Colon (tissue), 2 donors: ENCODE data around the gene C8A.

ENCODE experiments used
- FAIRE-seq: peaks from 2 replicates; lab custom pipeline; 2012; peaks lifted over from hg19 to GRCh38; lab: Jason Lieb, UNC
- donor health status: control.
- donor health status: control.

Gene C8A

GRCh38 chr1:56854521-56855099, at the start of gene C8A:
Gene C8A (plus strand): TSS chr1:56854797. CDS start chr1:56854902, 105 bp downstream.
- no peak for FAIRE-seq

GRCh38 chr1:56806804-56807203, 47.8 kb upstream of the C8A start:
- FAIRE-seq, result no peak

GRCh38 chr1:56808410-56808809, 46.2 kb upstream of the C8A start:
- FAIRE-seq, result no peak

- no peak for FAIRE-seq
Observed at GRCh38 chr1:56811331-56811730, 43.3 kb upstream of the C8A start.

- FAIRE-seq, result no peak
Observed at GRCh38 chr1:56814205-56814604, 40.4 kb upstream of the C8A start.

- FAIRE-seq, result no peak
Observed at GRCh38 chr1:56816264-56816663, 38.3 kb upstream of the C8A start.

DNA sequence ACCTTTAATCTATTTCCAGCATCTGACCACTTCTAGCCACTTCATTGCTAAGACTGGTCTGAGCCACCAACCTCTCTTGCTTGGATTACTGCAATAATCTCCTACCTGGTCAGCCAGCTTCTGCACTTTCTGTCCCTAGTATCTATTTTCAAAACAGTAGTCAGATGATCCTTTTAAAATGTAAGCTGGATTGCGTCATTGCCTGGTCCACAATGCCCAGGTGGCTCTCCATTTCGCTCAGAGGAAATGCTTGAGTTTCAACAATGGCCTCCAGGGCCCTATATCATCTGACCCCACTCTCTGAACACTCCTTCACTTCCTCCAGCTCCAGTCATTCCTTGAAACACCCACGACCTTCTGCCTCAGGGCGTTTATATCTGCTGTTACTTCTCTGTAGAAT, 37.7 kb upstream of the C8A start:
- no peak for FAIRE-seq

GRCh38 chr1:56817716-56818463, 36.7 kb upstream of the C8A start:
- FAIRE-seq, result no peak

GRCh38 chr1:56819387-56819899, 35.2 kb upstream of the C8A start, which contains the start of gene FYB2:
Gene FYB2 (minus strand): TSS chr1:56819404. CDS start chr1:56819290, 114 bp downstream.
- no peak for FAIRE-seq

DNA sequence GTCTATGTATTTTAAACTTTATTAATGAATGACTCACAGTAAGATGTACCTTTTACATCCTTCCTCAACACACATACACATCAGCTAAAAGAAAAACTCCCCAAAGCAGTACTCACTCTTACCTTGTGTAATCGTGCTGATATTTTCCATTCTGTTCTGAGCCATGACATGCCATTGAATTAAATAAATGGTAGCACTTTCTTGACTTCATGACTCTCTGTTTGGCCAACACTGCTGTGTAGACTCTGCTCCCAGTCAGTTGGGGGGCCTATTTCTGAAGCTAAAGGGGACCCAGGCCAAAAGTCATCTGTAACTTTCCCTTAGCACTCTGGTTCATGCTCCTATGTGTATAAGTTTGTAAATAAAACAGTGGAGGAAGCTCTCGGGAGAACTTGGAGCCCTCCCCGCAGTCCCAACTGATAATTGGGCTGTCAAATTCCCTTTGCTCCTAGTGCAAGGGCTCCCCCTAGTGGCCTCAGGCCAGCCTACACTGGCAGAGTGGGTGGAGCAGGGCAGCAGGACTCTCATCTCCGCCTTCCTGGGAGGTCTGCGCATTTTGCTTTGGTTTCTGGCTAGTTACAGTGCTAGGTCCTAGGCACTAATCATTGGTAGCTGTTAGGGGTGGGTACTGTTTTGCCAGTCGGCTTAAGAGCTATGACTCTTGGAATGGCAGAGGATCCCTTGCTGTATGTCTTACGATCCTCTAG, 33.7 kb upstream of the C8A start:
- no peak for FAIRE-seq

DNA sequence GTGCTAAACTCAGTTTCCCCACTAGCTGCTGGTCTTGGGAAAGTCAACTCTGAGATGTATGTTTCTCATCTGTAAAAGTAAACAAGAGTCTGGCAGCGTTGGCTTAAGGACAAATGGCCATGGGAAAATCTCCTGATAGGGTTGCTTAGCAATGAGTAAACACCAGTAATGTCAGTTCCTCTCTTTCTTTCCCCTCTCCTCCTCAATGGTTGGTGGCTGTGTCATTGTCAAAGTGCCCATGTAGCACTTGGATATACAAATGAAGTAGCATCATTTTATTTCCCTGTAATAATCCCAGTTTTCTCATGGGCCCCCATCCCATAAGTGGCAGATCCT, 33.2 kb upstream of the C8A start:
- FAIRE-seq, result no peak

DNA sequence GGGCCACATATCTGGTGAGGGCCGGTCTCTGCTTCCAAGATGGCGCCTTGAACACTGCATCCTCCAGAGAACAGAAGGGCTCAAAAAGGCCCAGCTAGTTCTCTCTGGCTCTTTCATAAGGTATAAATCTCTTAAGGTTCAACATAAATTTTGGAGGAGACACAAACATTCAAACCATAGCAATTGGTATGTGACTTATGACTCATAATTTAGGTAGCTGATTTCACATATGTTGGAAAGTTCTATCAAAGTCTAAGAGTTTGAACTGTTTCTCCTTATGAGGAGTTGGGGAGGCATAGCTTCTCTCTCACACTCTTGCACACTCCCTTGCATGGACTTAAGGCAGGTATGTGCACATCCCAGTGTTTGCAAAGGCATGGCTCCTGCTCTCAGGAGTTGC, 30.3 kb upstream of the C8A start:
- FAIRE-seq, result no peak

DNA sequence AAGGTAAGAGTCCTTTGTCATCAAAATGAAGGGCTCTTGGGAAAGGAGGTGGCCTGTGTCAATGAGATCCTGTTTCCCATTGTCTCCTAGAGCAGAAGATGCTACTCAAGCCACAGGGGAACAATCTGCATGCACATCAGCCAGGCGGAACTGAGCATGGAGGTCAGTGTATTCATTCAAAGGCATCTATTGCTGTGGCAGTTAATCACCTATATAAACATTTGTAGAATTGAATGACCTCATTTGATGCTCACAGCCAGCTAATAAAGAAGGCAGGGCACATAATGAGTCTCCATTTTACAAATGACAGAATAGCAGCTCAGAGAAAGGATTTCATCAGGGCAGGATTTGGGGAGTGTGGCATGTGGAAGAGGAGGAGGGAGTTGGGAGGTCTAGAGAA, 29.7 kb upstream of the C8A start:
- FAIRE-seq, result no peak

DNA sequence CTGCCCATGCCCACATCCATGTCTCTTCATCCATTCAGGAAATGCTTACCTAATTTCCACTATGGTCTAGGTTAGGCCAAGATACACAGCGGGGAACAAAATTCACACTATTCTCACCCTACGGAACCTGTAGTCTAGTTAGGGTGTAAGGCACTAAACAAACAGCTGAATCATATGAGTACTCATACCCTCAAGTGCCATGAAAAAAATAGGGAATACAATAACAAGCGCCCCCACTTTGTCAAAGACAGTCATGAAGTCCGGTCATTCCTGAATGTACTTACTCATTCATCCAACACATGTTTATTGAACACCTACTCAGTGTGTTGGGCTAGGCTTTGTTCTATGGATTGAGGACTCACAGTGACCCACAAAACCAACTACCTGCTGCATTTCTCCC, 29.2 kb upstream of the C8A start:
- no peak for FAIRE-seq

DNA sequence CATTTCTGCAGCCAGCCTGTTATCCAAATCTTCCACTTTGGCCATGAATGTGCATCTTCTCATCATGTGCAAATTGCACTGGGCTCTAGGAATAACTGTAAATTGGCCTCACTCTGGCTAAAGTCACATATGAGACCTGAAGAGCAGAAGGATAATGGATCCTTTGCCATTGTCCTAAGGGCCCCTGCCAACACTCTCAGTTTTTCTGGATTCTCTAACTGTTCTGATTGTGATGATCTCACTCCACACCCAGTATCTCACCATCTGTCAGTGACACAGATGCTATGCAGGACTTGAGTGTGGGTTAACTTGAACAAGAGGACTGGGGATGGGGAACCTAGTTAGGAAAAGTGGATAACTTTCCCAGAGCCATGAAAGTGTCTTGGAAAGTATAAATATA, 26.9 kb upstream of the C8A start:
- FAIRE-seq, result no peak

DNA sequence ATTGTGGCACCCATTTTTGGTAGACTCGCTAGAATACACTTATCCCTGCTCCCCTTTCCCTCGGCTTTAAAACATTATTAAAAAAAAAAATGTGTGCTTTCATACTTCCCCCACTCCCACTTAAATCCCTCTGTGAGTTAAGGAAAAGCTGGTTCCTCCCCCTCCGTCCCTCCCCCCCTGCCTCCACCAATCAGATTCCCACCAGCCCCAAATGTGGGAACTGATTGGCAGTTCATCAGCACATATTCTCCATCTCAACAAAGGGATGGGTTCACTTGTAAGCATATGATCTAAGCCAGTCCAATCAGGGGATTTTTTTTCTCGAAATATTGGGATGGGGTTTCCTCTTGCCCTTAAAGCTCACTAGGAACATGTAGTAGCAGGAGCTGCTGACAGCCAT, 24.5 kb upstream of the C8A start:
- no peak for FAIRE-seq

- no peak for FAIRE-seq
Observed at GRCh38 chr1:56831871-56832693, 22.5 kb upstream of the C8A start.

- no peak for FAIRE-seq
Observed at GRCh38 chr1:56833088-56833487, 21.5 kb upstream of the C8A start.

DNA sequence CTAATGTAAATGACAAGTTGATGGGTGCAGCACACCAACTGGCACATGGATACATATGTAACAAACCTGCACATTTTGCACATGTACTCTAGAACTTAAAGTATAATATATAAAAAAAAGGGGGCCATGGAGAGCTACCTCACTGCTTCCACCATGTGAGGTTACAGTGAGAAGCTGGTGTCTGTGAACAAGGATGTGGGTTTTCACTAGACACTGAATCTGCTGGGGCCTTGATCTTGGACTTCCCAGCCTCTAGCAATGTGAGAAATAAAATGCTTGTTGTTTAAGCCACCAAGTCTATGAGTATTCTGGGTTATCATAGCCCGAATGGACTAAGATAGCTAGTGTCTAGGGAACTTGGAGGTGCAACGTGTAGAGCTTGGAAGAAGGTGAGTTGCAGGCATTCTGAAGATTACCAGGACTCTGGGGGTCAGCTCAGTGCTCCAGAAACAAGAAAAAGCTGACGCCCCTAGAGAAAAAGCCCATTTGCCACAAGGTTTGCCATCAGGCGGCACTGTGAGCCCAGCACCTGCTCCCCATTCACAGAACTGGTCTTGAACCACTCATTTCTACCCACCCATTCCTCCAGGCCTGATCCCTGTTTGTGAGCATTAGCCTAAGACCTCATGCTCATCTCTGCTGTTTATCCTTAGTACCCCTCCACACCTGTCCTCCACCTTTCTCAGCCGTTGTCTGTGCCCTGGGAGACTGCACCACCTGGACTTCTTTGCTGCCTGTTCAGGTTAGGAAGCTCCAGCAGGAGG, 20.3 kb upstream of the C8A start:
- FAIRE-seq, result no peak

GRCh38 chr1:56835657-56836056, 18.9 kb upstream of the C8A start:
- no peak for FAIRE-seq

- no peak for FAIRE-seq
Observed at GRCh38 chr1:56836359-56836758, 18.2 kb upstream of the C8A start.
